H1 (cell line): ENCODE measurements around the gene TAOK1. TPM values are rescaled to one million over a fixed set of nuclear protein-coding genes. Genes with fewer than 3 reads are reported as not detected.

ENCODE experiments used
- SP4 ChIP-seq: IDR thresholded peaks from 2 replicates; pipeline ENCODE4 v1.6.1; 2012; ENCODE audit warnings: low read length, inconsistent platforms
- polyA plus RNA-seq, 7 experiments: library from polyadenylated mRNA; depleted of rRNA in 3 of 7; stranded (reverse) in 5 of 7; unstranded in 2 of 7; fragments of >200 nt in 5 of 7; fragments of 200-250 nt in 2 of 7; gene quantifications; 1 replicate in 5 of 7; 2 replicates in 1 of 7; 4 replicates in 1 of 7; pipeline versions ENCODE4 v1.2.1 to v1.2.3, GENCODE V29; 2011 to 2013; ENCODE audit warnings: missing spikeins in 2 of 7, mixed read lengths in 2 of 7
- total RNA-seq: library from RNA; stranded (reverse); fragmentation: NEBNext Ultra II Directional; extraction: Animal tissue kit (Norgen Biotek cat#: 25700); gene quantifications from 2 replicates; pipeline ENCODE4 v1.2.1, GENCODE V29; 2021

Gene TAOK1
- total and polyA plus RNA-seq, 2 of the 8 experiments (the other 6 are each of a cell fraction or from before 2014, with no cell fraction given): 12.2 to 90.6 TPM

- TF ChIP-seq SP4: no peak
These were observed 190.0 kb downstream of the TAOK1 start (continued) for GRCh38 chr17:29579866-29580771.
